IMR-90 (cell line): ENCODE results near the gene PTP4A2. TPM values are rescaled to one million over a fixed set of nuclear protein-coding genes. Genes with fewer than 3 reads are reported as not detected.

Experiments
- ATAC-seq: fragments of 200-7000 bp; cut with Tn5 transposase; 2 replicates; pipeline ENCODE4 v1.9.1; 2020; ENCODE audit warnings: low read depth, mild to moderate bottlenecking, moderate library complexity
- BruUV-seq: library from RNA; stranded (reverse); fragments of 400-500 nt; replicated peaks from 2 replicates; lab custom pipeline; 2021; lab: Mats Ljungman, UMichigan
- CTCF ChIA-PET: fragments of 300-600 bp; formaldehyde crosslinking; extraction: SDS; loops from one replicate; lab custom pipeline; 2021; ENCODE audit warnings: antibody characterized with exemption; lab: Yijun Ruan, JAX
- POLR2A ChIA-PET: fragments of 300-600 bp; sonication (Branson Sonifier 250); formaldehyde crosslinking; loops from one replicate; lab custom pipeline; 2022; ENCODE audit warnings: antibody characterized with exemption; ENCODE audit not compliant: unreplicated experiment; lab: Charles Lee
- DNase-seq: peaks from one replicate; pipeline ENCODE4 v3.0.0; 2013
- H2AFZ ChIP-seq: replicated peaks from 2 replicates; pipeline ENCODE3; 2013; ENCODE audit warnings: low read length, mild to moderate bottlenecking; ENCODE audit not compliant: poor library complexity
- H2AK5ac ChIP-seq: 2 replicates; pipeline ENCODE4 v1.6.1; 2013; ENCODE audit warnings: low read depth, low read length, inconsistent platforms
- H2AK9ac ChIP-seq: replicated peaks from 2 replicates; pipeline ENCODE3; 2013; ENCODE audit warnings: mild to moderate bottlenecking, low read depth, low read length, moderate library complexity; ENCODE audit not compliant: poor library complexity
- H2BK120ac ChIP-seq: 2 replicates; pipeline ENCODE4 v1.6.1; 2013; ENCODE audit warnings: low read depth, low read length, inconsistent platforms
- H2BK15ac ChIP-seq: 3 replicates; pipeline ENCODE4 v1.6.1; 2013; ENCODE audit warnings: low read depth, low read length, inconsistent platforms
- H2BK20ac ChIP-seq: 2 replicates; pipeline ENCODE4 v1.6.1; 2013; ENCODE audit warnings: low read depth, mild to moderate bottlenecking, inconsistent platforms, low read length, moderate library complexity
- H2BK5ac ChIP-seq: 2 replicates; pipeline ENCODE4 v1.6.1; 2013; ENCODE audit warnings: mild to moderate bottlenecking, low read depth, low read length, inconsistent platforms; ENCODE audit not compliant: poor library complexity, severe bottlenecking
- H3K14ac ChIP-seq: replicated peaks from 2 replicates; pipeline ENCODE4 v1.6.1; 2013; ENCODE audit warnings: low read depth, low read length, inconsistent platforms
- H3K18ac ChIP-seq: 2 replicates; pipeline ENCODE4 v1.6.1; 2013; ENCODE audit warnings: low read depth, low read length, control low read depth
- H3K23ac ChIP-seq: 2 replicates; pipeline ENCODE4 v1.6.1; 2013; ENCODE audit warnings: low read depth, low read length, inconsistent platforms
- H3K27ac ChIP-seq: 2 replicates; pipeline ENCODE4 v1.5.1; 2013; ENCODE audit warnings: mild to moderate bottlenecking, control low read depth, low read length; ENCODE audit not compliant: insufficient read depth
- H3K27me3 ChIP-seq: 2 replicates; pipeline ENCODE4 v1.6.1; 2013; ENCODE audit warnings: low read length; ENCODE audit not compliant: control insufficient read depth, insufficient read depth
- H3K36me3 ChIP-seq: 2 replicates; pipeline ENCODE4 v1.6.1; 2013; ENCODE audit warnings: low read length, mixed read lengths; ENCODE audit not compliant: control insufficient read depth, insufficient read depth
- H3K4ac ChIP-seq: 2 replicates; pipeline ENCODE4 v1.6.1; 2013; ENCODE audit warnings: low read depth, low read length, inconsistent platforms
- H3K4me1 ChIP-seq: 2 replicates; pipeline ENCODE4 v1.6.1; 2013; ENCODE audit warnings: low read length, mixed read lengths; ENCODE audit not compliant: control insufficient read depth, insufficient read depth
- H3K4me2 ChIP-seq: 2 replicates; pipeline ENCODE4 v1.6.1; 2013; ENCODE audit warnings: low read depth, mild to moderate bottlenecking, control low read depth, low read length, moderate library complexity
- H3K4me3 ChIP-seq: 2 replicates; pipeline ENCODE4 v1.5.1; 2013; ENCODE audit warnings: low read depth, mild to moderate bottlenecking, control low read depth, low read length, moderate library complexity; ENCODE audit not compliant: insufficient read depth
- H3K56ac ChIP-seq: 2 replicates; pipeline ENCODE4 v1.6.1; 2013; ENCODE audit warnings: low read length, inconsistent platforms; ENCODE audit not compliant: insufficient read depth; ENCODE audit errors: extremely low read depth
- H3K79me1 ChIP-seq, 2 experiments: 2 replicates each; pipeline ENCODE4 v1.6.1; 2013; ENCODE audit warnings: low read length in 2 of 2, inconsistent platforms in 1 of 2, low read depth in 1 of 2
- H3K9ac ChIP-seq: 2 replicates; pipeline ENCODE4 v1.6.1; 2013; ENCODE audit warnings: low read depth, low read length, control low read depth
- H3K9me1 ChIP-seq: 2 replicates; pipeline ENCODE4 v1.6.1; 2013; ENCODE audit warnings: low read length, inconsistent platforms; ENCODE audit not compliant: insufficient read depth
- H3K9me3 ChIP-seq: 2 replicates; pipeline ENCODE4 v1.6.1; 2013; ENCODE audit warnings: low read length; ENCODE audit not compliant: control insufficient read depth, insufficient read depth
- H4K20me1 ChIP-seq: 2 replicates; pipeline ENCODE4 v1.6.1; 2013; ENCODE audit warnings: low read length, inconsistent platforms; ENCODE audit not compliant: insufficient read depth
- H4K5ac ChIP-seq: 2 replicates; pipeline ENCODE4 v1.6.1; 2013; ENCODE audit warnings: mild to moderate bottlenecking, low read depth, low read length, control low read depth
- H4K8ac ChIP-seq, 2 experiments: 2 replicates each; pipeline ENCODE4 v1.6.1; 2013; ENCODE audit warnings: low read depth in 2 of 2, low read length in 2 of 2, control low read depth in 1 of 2, inconsistent platforms in 1 of 2
- H4K91ac ChIP-seq: 2 replicates; pipeline ENCODE4 v1.6.1; 2013; ENCODE audit warnings: low read depth, low read length, inconsistent platforms; ENCODE audit not compliant: insufficient read depth
- MAFK ChIP-seq: IDR thresholded peaks from 2 replicates; pipeline ENCODE4 v1.6.1; 2012; ENCODE audit warnings: low read depth, low read length, improper control_type of control experiment
- MXI1 ChIP-seq: IDR thresholded peaks from 2 replicates; pipeline ENCODE4 v1.6.1; 2012; ENCODE audit warnings: low read depth, mild to moderate bottlenecking, low read length, moderate library complexity, borderline replicate concordance
- NFE2L2 ChIP-seq: fragments of 150-350 bp; IDR thresholded peaks from 2 replicates; pipeline ENCODE4 v1.6.1; 2016; ENCODE audit warnings: low read depth, mild to moderate bottlenecking, low read length
- POLR2A ChIP-seq: IDR thresholded peaks from 2 replicates; pipeline ENCODE4 v1.6.1; 2012; ENCODE audit warnings: mild to moderate bottlenecking, low read depth, low read length
- RFX5 ChIP-seq: IDR thresholded peaks from 2 replicates; pipeline ENCODE4 v1.8.0; 2012; ENCODE audit warnings: low read depth, mild to moderate bottlenecking, low read length, moderate library complexity
- SMC3 ChIP-seq: fragments of 150-350 bp; IDR thresholded peaks from 2 replicates; pipeline ENCODE4 v1.6.1; 2016; ENCODE audit warnings: low read depth, mild to moderate bottlenecking, antibody characterized with exemption, low read length, moderate library complexity
- WGBS, 2 experiments: methylation state at CpG; one replicate each; pipeline versions ENCODE4 v1.1.5 to v1.1.7; 2013; ENCODE audit warnings: missing lambda C conversion rate in 2 of 2; ENCODE audit not compliant: insufficient read length in 1 of 2; ENCODE audit errors: extremely low coverage in 2 of 2; 5-methylcytosine and 5-hydroxymethylcytosine counted together
- dilution Hi-C: fragments of 300-500 bp; cut with HindIII; formaldehyde crosslinking; loops from one replicate; pipeline ENCODE4 v1.14.3; 2018; ENCODE audit warnings: low sequenced_read_pairs; ENCODE audit not compliant: unreplicated experiment
- in situ Hi-C: fragments of 300-500 bp; cut with MboI; formaldehyde crosslinking; loops from 3 replicates; pipeline ENCODE4 v1.14.3; 2019; ENCODE audit warnings: low sequenced_read_pairs, inconsistent platforms, mixed read lengths
- intact Hi-C: fragments of 100-400 bp; cut with micrococcal nuclease; formaldehyde crosslinking; loops from 2 replicates; pipeline ENCODE4 v1.10.0; 2022
- polyA plus RNA-seq, 3 experiments: library from polyadenylated mRNA; depleted of rRNA; stranded (reverse); fragments of >200 nt; gene quantifications; 2 replicates each; pipeline ENCODE4 v1.2.3, GENCODE V29; 2012; ENCODE audit warnings: low replicate concordance in 1 of 3
- total RNA-seq: library from RNA; depleted of rRNA; stranded (reverse); fragments of >200 nt; gene quantifications from 2 replicates; pipeline ENCODE4 v1.2.3, GENCODE V29; 2012

The PTP4A2 gene
- total and polyA plus RNA-seq, 2 of the 4 experiments (the other 2 are of a cell fraction): 135 to 328 TPM

DNA sequence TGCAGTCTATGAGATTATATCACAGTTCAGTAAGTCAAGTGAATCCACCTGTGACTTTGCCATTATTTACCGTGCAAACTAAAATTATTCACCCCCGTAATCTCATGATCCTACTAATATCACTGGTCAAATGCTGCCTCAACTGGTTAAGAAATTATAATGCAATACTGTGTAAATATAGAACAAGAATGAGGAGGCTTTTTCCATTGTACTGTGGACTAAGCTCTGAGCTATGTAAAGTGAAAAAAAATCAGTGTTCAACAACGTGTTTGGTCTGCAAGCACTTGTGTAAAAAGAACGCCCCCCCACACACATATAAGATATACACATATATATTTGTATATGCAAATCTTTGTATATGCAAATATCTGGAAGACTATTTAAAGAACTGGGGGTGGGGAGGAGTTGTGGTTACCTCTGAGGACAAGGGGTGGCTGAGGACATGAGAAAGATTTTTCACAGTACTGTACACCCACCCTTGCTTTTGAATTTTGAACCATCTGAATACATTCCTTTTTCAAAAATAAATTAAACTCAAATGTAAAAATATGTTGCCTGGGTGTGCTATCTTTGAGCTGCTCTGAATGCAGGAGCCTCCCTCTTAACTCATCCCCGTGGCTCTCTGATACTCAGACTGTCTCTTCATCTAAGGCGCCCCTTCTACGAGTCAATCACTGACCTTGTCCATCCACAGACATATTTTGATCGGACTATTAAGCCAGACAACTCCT is 57.0 kb downstream of the PTP4A2 start:
- intact Hi-C loops: no loop called here
- Histone ChIP-seq H4K8ac (no peak overlapping the region), H3K18ac (no peak overlapping the region), H3K79me1 (no peaks in the 10 kb centered on the region), H3K23ac (0 out of 2 replicates have a peak overlapping the region, but pooled peaks have one; percentile 45), H3K36me3 (no peaks in the 10 kb centered on the region), H3K9me1 (peaks cover 4% of the 10 kb centered on the region; the same call in 1 of the 2 replicates), H3K14ac (no peak overlapping the region), H4K91ac (no peak overlapping the region), H3K4me1 (peaks cover 4% of the 10 kb centered on the region), H2AFZ (peak overlapping the region; percentile 54), H2AK5ac (no peak overlapping the region), H3K27ac (no peak overlapping the region), H3K4me3 (no peak overlapping the region), H2BK15ac (no peak overlapping the region), H2AK9ac (no peak overlapping the region), H2BK20ac (no peak overlapping the region), H3K56ac (no peak overlapping the region), H3K9me3 (no peaks in the 10 kb centered on the region), H4K20me1 (no peaks in the 10 kb centered on the region), H3K27me3 (peaks cover 2% of the 10 kb centered on the region; the same call in 1 of the 2 replicates), H2BK5ac (no peak overlapping the region), H4K5ac (no peak overlapping the region), H2BK120ac (no peak overlapping the region), H3K4me2 (peak overlapping the region; percentile 55), H3K4ac (no peak overlapping the region), H3K9ac (no peak overlapping the region)
- POLR2A ChIA-PET: interaction anchor here (0.6 kb wide), 1 partner anchor 87 kb away, joined by 3 read pairs; no protein-coding TSS in a partner anchor
- CTCF ChIA-PET: interaction anchor here (0.6 to 1.0 kb wide), 2 partner anchors 15 to 83 kb away, joined by 3 read pairs; no protein-coding TSS in a partner anchor
- DNase-seq (peak; percentile 12), ATAC-seq (peak; percentile 62)
- no CpG with 5 or more reads among the region's 8 CpGs for WGBS, 2 experiments
- in situ Hi-C loops: loop anchor here (25.0 kb wide), 1 partner anchor 106 kb away; no protein-coding TSS in a partner anchor
- BruUV-seq: no TSS peak
- dilution Hi-C loops: no loop called here
- TF ChIP-seq SMC3 (no peak), MAFK (no peak), MXI1 (no peak), NFE2L2 (no peak), RFX5 (no peak), POLR2A (no peak)
